Body of pancreas (tissue), 4 donors: ENCODE results near the gene TMEM123. TPM values are rescaled to one million over a fixed set of nuclear protein-coding genes. Genes with fewer than 3 reads are reported as not detected.

Source experiments
- ATAC-seq: fragments of 150-250 bp; one replicate; pipeline ENCODE4 v1.9.1; 2016
- DNase-seq, 4 donors: peaks; one replicate each; pipeline ENCODE4 v3.0.0-alpha.2; 2019
- H3K27ac ChIP-seq, 4 donors: fragments of 200-600 bp; sonication (generic); 1 replicate in 3 of 4; 2 replicates in 1 of 4; pipeline versions ENCODE4 v1.5.1 to v1.6.1; 2016 to 2019; ENCODE audit warnings: mild to moderate bottlenecking in 1 of 4, mixed read lengths in 1 of 4, moderate library complexity in 1 of 4
- H3K27me3 ChIP-seq, 2 donors: fragments of 200-600 bp; sonication (generic); one replicate each; pipeline ENCODE4 v1.6.0; 2016; ENCODE audit warnings: mild to moderate bottlenecking in 1 of 2
- H3K36me3 ChIP-seq, 2 donors: fragments of 200-600 bp; sonication (generic); replicated peaks in 1 of 2; 2 replicates each; pipeline ENCODE4 v1.5.1; 2016; ENCODE audit warnings: low read depth in 2 of 2; ENCODE audit not compliant: insufficient read depth in 1 of 2
- H3K4me1 ChIP-seq: fragments of 200-600 bp; sonication (generic); one replicate; pipeline ENCODE4 v1.6.0; 2016
- H3K4me3 ChIP-seq, 2 donors: fragments of 200-600 bp; sonication (generic); 1 replicate in 1 of 2; 2 replicates in 1 of 2; pipeline ENCODE4 v1.5.1; 2016 to 2019
- H3K9me3 ChIP-seq, 3 donors: fragments of 200-600 bp; sonication (generic); 1 replicate in 2 of 3; 2 replicates in 1 of 3; pipeline ENCODE4 v1.5.1; 2016
- CTCF ChIP-seq, 7 experiments: fragments of 450-650 bp in 4 of 7; fragments of 200-600 bp in 3 of 7; sonication (generic) in 3 of 7; IDR thresholded peaks; one replicate each; pipeline ENCODE4 v1.5.1; 2016 to 2019; ENCODE audit warnings: antibody characterized with exemption in 7 of 7
- POLR2A ChIP-seq, 3 donors: fragments of 450-650 bp; IDR thresholded peaks; one replicate each; pipeline ENCODE4 v1.6.1; 2016; ENCODE audit warnings: antibody characterized with exemption in 3 of 3, mild to moderate bottlenecking in 2 of 3
- WGBS, 2 donors: methylation state at CpG; one replicate each; pipeline ENCODE4 v1.1.5; 2017; 5-methylcytosine and 5-hydroxymethylcytosine counted together
- intact Hi-C: fragments of 100-400 bp; cut with DNase I; formaldehyde crosslinking; loops from one replicate; pipeline ENCODE4 v1.15.1; 2023
- total RNA-seq, 2 donors: library from RNA; depleted of rRNA; stranded (reverse); fragments of >200 nt; gene quantifications; one replicate each; pipeline ENCODE4 v1.1.0, GENCODE V29; 2016

TMEM123 gene
- total RNA-seq, 2 donors from 2014 or later, result 40.2 to 82.5 TPM

- ATAC-seq (peak; percentile 81), DNase-seq (no peak)
- TF ChIP-seq POLR2A (IDR thresholded peaks at IDR 0.05), result no peak
- no peak for TF ChIP-seq CTCF (IDR thresholded peaks at IDR 0.05)
- H3K4me3 ChIP-seq, result no peak overlapping the region
- peak overlapping the region; percentile 18 to 62 (median 56) for H3K27ac ChIP-seq
- no peaks in the 10 kb centered on the region for H3K27me3 ChIP-seq
- intact Hi-C loops, result no loop called here
- H3K4me1 ChIP-seq, result peaks cover 45% of the 10 kb centered on the region
- H3K9me3 ChIP-seq, result no peaks in the 10 kb centered on the region
- WGBS, 2 donors, result 49 to 53% methylated on average over 4 of the region's 4 CpGs
- H3K36me3 ChIP-seq, result no peaks in the 10 kb centered on the region
Measured at GRCh38 chr11:102467080-102467708, 14.6 kb upstream of the TMEM123 start.

- no peaks in the 10 kb centered on the region for H3K36me3 ChIP-seq
- no peaks in the 10 kb centered on the region for H3K27me3 ChIP-seq
- TF ChIP-seq POLR2A (IDR thresholded peaks at IDR 0.05) (no peak), CTCF (IDR thresholded peaks at IDR 0.05) (no peak)
- ATAC-seq, result no peak
- peaks cover 57% of the 10 kb centered on the region for H3K4me1 ChIP-seq
- H3K4me3 ChIP-seq, result no peak overlapping the region
- intact Hi-C loops, result no loop called here
- no peak for DNase-seq
- WGBS, 2 donors, result 76 to 77% methylated on average over 1 of the region's 1 CpG
- H3K27ac ChIP-seq, result no peak overlapping the region
- H3K9me3 ChIP-seq, result no peaks in the 10 kb centered on the region
Measured at GRCh38 chr11:102465696-102466095, 13.1 kb upstream of the TMEM123 start.

- no peaks in the 10 kb centered on the region for H3K9me3 ChIP-seq
- TF ChIP-seq CTCF (IDR thresholded peaks at IDR 0.05) (no peak), POLR2A (IDR thresholded peaks at IDR 0.05) (no peak)
- no peaks in the 10 kb centered on the region for H3K36me3 ChIP-seq
- no peak overlapping the region for H3K4me3 ChIP-seq
- intact Hi-C loops, result no loop called here
- no peak for DNase-seq
- H3K4me1 ChIP-seq, result peaks cover 57% of the 10 kb centered on the region
- no peaks in the 10 kb centered on the region for H3K27me3 ChIP-seq
- 57 to 74% methylated on average over 3 of the region's 3 CpGs for WGBS, 2 donors
- ATAC-seq, result no peak
- no peak overlapping the region for H3K27ac ChIP-seq
Measured at GRCh38 chr11:102464859-102465500, 12.4 kb upstream of the TMEM123 start.

GRCh38 chr11:102464037-102464436 is 11.5 kb upstream of the TMEM123 start:
- DNase-seq (no peak), ATAC-seq (no peak)
- H3K27ac ChIP-seq, result no peak overlapping the region
- no peaks in the 10 kb centered on the region for H3K36me3 ChIP-seq
- no peak overlapping the region for H3K4me3 ChIP-seq
- peaks cover 47% of the 10 kb centered on the region for H3K4me1 ChIP-seq
- no peaks in the 10 kb centered on the region for H3K27me3 ChIP-seq
- whole genome bisulfite sequencing, 2 donors, result 80 to 94% methylated on average over 1 to 9 of the region's 9 CpGs
- intact Hi-C loops, result no loop called here
- no peaks in the 10 kb centered on the region for H3K9me3 ChIP-seq
- TF ChIP-seq POLR2A (IDR thresholded peaks at IDR 0.05), result no peak
- no peak for TF ChIP-seq CTCF (IDR thresholded peaks at IDR 0.05)

GRCh38 chr11:102462610-102463009 is 10.0 kb upstream of the TMEM123 start:
- no peak overlapping the region for H3K4me3 ChIP-seq
- intact Hi-C loops, result no loop called here
- peaks cover 33% of the 10 kb centered on the region for H3K4me1 ChIP-seq
- peak overlapping the region in 1 of 4 donors; percentile 24 for H3K27ac ChIP-seq
- ATAC-seq, result peak; percentile 73
- H3K9me3 ChIP-seq, result no peaks in the 10 kb centered on the region
- peak in 3 of 4 donors; percentile 17 to 52 (median 37) for DNase-seq
- H3K36me3 ChIP-seq, result no peaks in the 10 kb centered on the region
- WGBS, 2 donors, result 21 to 22% methylated on average over 4 of the region's 4 CpGs
- TF ChIP-seq POLR2A (IDR thresholded peaks at IDR 0.05) (no peak), CTCF (IDR thresholded peaks at IDR 0.05) (no peak)
- H3K27me3 ChIP-seq, result no peaks in the 10 kb centered on the region
